ENCODE results near the gene ABCA4.

DNA sequence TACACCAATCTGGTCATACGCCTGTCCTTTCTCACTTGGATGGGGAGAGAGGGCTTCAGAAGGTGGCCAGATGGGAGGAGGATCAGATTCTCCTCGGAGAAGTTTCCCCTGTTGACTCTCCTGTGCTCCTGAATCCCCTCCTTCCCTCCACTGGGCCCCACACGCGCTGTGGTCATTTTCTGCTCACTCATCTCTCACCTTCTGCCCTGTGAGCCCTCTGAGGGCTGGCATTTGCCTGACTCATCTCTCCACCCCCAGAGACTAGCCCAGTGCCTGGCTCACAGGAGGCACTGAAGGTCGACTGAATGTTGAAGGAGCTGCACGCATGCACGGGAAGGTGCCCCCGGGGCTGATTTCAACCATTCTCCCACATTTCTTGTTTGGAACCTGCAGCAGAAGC is 14.2 kb downstream of the ABCA4 start:
- TF ChIP-seq FOXM1 (IDR thresholded peaks at IDR 0.05; ENCODE audit: borderline replicate concordance, low read depth) (no peak), EP300 (IDR thresholded peaks at IDR 0.05; ENCODE audit: borderline replicate concordance) (no peak), RAD21 (IDR thresholded peaks at IDR 0.05; ENCODE audit: low read depth) (no peak), ZBTB7A (IDR thresholded peaks at IDR 0.05; ENCODE audit: low read depth) (no peak), EGR1 (IDR thresholded peaks at IDR 0.05) (no peak)
- TF ChIP-seq, protein P1, sequence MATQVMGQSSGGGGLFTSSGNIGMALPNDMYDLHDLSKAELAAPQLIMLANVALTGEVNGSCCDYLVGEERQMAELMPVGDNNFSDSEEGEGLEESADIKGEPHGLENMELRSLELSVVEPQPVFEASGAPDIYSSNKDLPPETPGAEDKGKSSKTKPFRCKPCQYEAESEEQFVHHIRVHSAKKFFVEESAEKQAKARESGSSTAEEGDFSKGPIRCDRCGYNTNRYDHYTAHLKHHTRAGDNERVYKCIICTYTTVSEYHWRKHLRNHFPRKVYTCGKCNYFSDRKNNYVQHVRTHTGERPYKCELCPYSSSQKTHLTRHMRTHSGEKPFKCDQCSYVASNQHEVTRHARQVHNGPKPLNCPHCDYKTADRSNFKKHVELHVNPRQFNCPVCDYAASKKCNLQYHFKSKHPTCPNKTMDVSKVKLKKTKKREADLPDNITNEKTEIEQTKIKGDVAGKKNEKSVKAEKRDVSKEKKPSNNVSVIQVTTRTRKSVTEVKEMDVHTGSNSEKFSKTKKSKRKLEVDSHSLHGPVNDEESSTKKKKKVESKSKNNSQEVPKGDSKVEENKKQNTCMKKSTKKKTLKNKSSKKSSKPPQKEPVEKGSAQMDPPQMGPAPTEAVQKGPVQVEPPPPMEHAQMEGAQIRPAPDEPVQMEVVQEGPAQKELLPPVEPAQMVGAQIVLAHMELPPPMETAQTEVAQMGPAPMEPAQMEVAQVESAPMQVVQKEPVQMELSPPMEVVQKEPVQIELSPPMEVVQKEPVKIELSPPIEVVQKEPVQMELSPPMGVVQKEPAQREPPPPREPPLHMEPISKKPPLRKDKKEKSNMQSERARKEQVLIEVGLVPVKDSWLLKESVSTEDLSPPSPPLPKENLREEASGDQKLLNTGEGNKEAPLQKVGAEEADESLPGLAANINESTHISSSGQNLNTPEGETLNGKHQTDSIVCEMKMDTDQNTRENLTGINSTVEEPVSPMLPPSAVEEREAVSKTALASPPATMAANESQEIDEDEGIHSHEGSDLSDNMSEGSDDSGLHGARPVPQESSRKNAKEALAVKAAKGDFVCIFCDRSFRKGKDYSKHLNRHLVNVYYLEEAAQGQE (IDR thresholded peaks at IDR 0.05; ENCODE audit: low read depth): no peak
- TF ChIP-seq, protein P2, sequence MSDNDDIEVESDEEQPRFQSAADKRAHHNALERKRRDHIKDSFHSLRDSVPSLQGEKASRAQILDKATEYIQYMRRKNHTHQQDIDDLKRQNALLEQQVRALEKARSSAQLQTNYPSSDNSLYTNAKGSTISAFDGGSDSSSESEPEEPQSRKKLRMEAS (IDR thresholded peaks at IDR 0.05): no peak
